22Rv1 (cell line): ENCODE results near the gene TIMM17A.

Experiments
- CTCF ChIP-seq: fragments of 450-650 bp; IDR thresholded peaks from 2 replicates; pipeline ENCODE4 v1.5.1; 2017; ENCODE audit warnings: mild to moderate bottlenecking
- ZFX ChIP-seq: fragments of 450-650 bp; IDR thresholded peaks from 2 replicates; pipeline ENCODE4 v1.6.1; 2017; ENCODE audit warnings: antibody characterized with exemption, borderline replicate concordance

DNA sequence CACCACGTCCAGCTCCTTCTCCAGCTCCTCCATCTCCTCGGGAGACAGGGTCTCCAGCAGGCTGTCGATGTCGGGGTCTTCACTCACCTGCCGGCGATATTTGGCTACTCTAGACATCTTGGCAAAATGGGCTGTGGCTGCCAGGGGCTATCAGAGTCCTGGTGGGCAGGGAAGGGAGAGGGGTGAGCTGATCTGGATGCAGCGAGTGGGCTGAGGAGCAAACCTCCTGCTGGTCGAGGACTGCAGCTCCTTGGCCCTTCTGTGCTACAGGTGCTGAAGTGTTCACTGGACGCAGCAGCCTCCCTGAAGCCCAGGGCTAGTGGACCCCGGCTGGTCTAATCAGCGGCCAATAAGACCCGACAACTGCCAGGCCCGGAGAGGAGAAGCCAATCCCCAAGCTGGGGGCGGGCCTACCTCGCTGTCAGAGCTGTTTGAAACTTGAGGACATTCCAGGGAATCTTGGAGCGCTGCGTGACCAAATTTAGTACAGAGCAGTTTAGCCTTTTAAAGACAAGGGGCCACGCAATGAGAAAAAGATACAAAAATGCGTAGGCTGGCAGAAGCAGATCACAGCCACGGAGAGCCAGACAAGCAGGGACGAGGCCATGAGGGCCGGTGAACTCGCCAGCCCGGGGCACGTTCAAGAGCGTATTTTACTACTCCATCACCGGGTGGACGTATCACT is 8.9 kb upstream of the TIMM17A start, which contains the start of gene LMOD1:
- 0 out of 2 replicates have a peak, but pooled peaks have one; percentile 1 for TF ChIP-seq CTCF
- no peak for TF ChIP-seq ZFX
